Fibroblast of lung (primary cell): Measurements from ENCODE around the gene TNRC6A. TPM values are rescaled to one million over a fixed set of nuclear protein-coding genes. Genes with fewer than 3 reads are reported as not detected.
A peak's percentile ranks its signal among the peaks of the same experiment; 100 is the strongest.

ENCODE experiments used
- DNase-seq, 2 donors: peaks; one replicate each; pipeline versions ENCODE4 v3.0.0 to v3.0.0-alpha.2; 2010; ENCODE audit warnings: low read depth in 2 of 2
- H2AFZ ChIP-seq: 2 replicates; pipeline ENCODE4 v1.5.1; 2012; ENCODE audit warnings: low read length, control low read depth, inconsistent platforms
- H3K27ac ChIP-seq: 2 replicates; pipeline ENCODE4 v1.5.1; 2011; ENCODE audit warnings: low read length, control low read depth; ENCODE audit not compliant: insufficient read depth
- H3K27me3 ChIP-seq: 2 replicates; pipeline ENCODE4 v1.5.1; 2011; ENCODE audit warnings: mild to moderate bottlenecking, low read length; ENCODE audit not compliant: control insufficient read depth, insufficient read depth
- H3K36me3 ChIP-seq: 2 replicates; pipeline ENCODE4 v1.5.1; 2011; ENCODE audit warnings: low read length; ENCODE audit not compliant: control insufficient read depth, insufficient read depth
- H3K4me1 ChIP-seq: 2 replicates; pipeline ENCODE4 v1.5.1; 2011; ENCODE audit warnings: low read length; ENCODE audit not compliant: control insufficient read depth, insufficient read depth; ENCODE audit errors: extremely low read depth
- H3K4me2 ChIP-seq: 2 replicates; pipeline ENCODE4 v1.5.1; 2011; ENCODE audit warnings: low read length, control low read depth; ENCODE audit not compliant: insufficient read depth; ENCODE audit errors: extremely low read depth
- H3K4me3 ChIP-seq, 4 experiments: fragments of 200-600 bp in 1 of 4; sonication (generic) in 1 of 4; replicated peaks in 1 of 4; 2 replicates each; pipeline ENCODE4 v1.5.1; 2011 to 2016; ENCODE audit warnings: low read length in 4 of 4, low read depth in 3 of 4, mild to moderate bottlenecking in 3 of 4, control low read depth in 2 of 4, inconsistent platforms in 1 of 4, mixed read lengths in 1 of 4; ENCODE audit not compliant: insufficient read depth in 1 of 4; ENCODE audit errors: control extremely low read depth in 1 of 4
- H3K79me2 ChIP-seq: 2 replicates; pipeline ENCODE4 v1.5.1; 2012; ENCODE audit warnings: mild to moderate bottlenecking, low read length, inconsistent platforms; ENCODE audit not compliant: control insufficient read depth, insufficient read depth
- H3K9ac ChIP-seq: 2 replicates; pipeline ENCODE4 v1.5.1; 2011; ENCODE audit warnings: mild to moderate bottlenecking, low read length, control low read depth; ENCODE audit not compliant: insufficient read depth
- H3K9me3 ChIP-seq: 2 replicates; pipeline ENCODE4 v1.5.1; 2012; ENCODE audit warnings: low read depth, low read length; ENCODE audit not compliant: control insufficient read depth, insufficient read depth
- H4K20me1 ChIP-seq: 2 replicates; pipeline ENCODE4 v1.5.1; 2011; ENCODE audit warnings: low read length; ENCODE audit not compliant: control insufficient read depth, insufficient read depth; ENCODE audit errors: extremely low read depth
- EZH2 ChIP-seq: IDR thresholded peaks from 2 replicates; pipeline ENCODE4 v1.5.1; 2012; ENCODE audit warnings: low read length, control low read depth, mild to moderate bottlenecking; ENCODE audit errors: missing control alignments
- polyA plus RNA-seq, 2 donors: library from polyadenylated mRNA; depleted of rRNA in 1 of 2; stranded (reverse) in 1 of 2; unstranded in 1 of 2; fragments of >200 nt; gene quantifications; 2 replicates each; pipeline ENCODE4 v1.2.1, GENCODE V29; 2011 to 2012; ENCODE audit warnings: missing spikeins in 1 of 2
- total RNA-seq: library from RNA; depleted of rRNA; stranded (reverse); fragments of >200 nt; gene quantifications from 2 replicates; pipeline ENCODE4 v1.2.1, GENCODE V29; 2014
- TF ChIP-seq, protein P1 (sequence below), 2 donors: IDR thresholded peaks in 1 of 2; conservative IDR thresholded peaks in 1 of 2; 1 replicate in 1 of 2; 2 replicates in 1 of 2; pipeline ENCODE4 v1.5.1; 2011 to 2012; ENCODE audit warnings: low read length in 2 of 2, control low read depth in 1 of 2, inconsistent platforms in 1 of 2, low read depth in 1 of 2, mild to moderate bottlenecking in 1 of 2

The TNRC6A gene
- total and polyA plus RNA-seq, 2 donors (not counting 1 experiment from before 2014, with no cell fraction given) = 49.4 to 51.5 TPM

DNA sequence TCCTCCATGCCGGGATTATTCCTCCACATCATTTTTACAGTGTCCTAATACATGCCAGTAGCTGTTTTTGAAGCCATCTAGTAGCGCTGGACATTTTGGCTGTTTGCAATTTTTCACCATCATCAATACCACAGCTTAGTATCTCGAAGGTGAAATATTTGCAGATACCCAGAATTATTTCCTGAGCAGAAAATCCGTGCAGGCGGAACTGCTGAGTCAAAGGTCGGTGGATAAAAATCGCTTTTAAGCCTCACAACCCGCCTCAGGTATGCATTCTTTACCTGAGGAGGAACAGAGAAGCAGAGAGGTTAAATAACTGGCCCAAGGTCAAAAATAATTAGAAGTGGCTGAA is 584 bp upstream of the TNRC6A start:
- Histone ChIP-seq H3K4me3 (peak overlapping the region; percentile 65 to 82 (median 75)), H4K20me1 (no peaks in the 10 kb centered on the region), H3K4me1 (peaks cover 6% of the 10 kb centered on the region), H3K79me2 (peaks cover 40% of the 10 kb centered on the region), H3K36me3 (no peaks in the 10 kb centered on the region), H3K9ac (peak overlapping the region; percentile 79), H2AFZ (peak overlapping the region; percentile 58), H3K9me3 (no peaks in the 10 kb centered on the region), H3K4me2 (peak overlapping the region; percentile 94), H3K27ac (peak overlapping the region; percentile 84), H3K27me3 (no peaks in the 10 kb centered on the region)
- DNase-seq = no peak
- TF ChIP-seq EZH2 = no peak
- TF ChIP-seq, protein P1, sequence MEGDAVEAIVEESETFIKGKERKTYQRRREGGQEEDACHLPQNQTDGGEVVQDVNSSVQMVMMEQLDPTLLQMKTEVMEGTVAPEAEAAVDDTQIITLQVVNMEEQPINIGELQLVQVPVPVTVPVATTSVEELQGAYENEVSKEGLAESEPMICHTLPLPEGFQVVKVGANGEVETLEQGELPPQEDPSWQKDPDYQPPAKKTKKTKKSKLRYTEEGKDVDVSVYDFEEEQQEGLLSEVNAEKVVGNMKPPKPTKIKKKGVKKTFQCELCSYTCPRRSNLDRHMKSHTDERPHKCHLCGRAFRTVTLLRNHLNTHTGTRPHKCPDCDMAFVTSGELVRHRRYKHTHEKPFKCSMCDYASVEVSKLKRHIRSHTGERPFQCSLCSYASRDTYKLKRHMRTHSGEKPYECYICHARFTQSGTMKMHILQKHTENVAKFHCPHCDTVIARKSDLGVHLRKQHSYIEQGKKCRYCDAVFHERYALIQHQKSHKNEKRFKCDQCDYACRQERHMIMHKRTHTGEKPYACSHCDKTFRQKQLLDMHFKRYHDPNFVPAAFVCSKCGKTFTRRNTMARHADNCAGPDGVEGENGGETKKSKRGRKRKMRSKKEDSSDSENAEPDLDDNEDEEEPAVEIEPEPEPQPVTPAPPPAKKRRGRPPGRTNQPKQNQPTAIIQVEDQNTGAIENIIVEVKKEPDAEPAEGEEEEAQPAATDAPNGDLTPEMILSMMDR (conservative IDR thresholded peaks at IDR 0.05 in 1 of 2, IDR thresholded peaks at IDR 0.05 in 1 of 2; ENCODE audit: low read depth in 1 of 2, low read length in 2 of 2) = no peak

- no peak overlapping the region for H2AFZ ChIP-seq
- no peak for TF ChIP-seq EZH2
- TF ChIP-seq, protein P1 (conservative IDR thresholded peaks at IDR 0.05 in 1 of 2, IDR thresholded peaks at IDR 0.05 in 1 of 2; ENCODE audit: low read depth in 1 of 2, low read length in 2 of 2) = no peak
- no peaks in the 10 kb centered on the region for H3K9me3 ChIP-seq
- H4K20me1 ChIP-seq = no peaks in the 10 kb centered on the region
- DNase-seq = peak in 1 of 2 donors; percentile 39
- no peaks in the 10 kb centered on the region for H3K27me3 ChIP-seq
- no peaks in the 10 kb centered on the region for H3K36me3 ChIP-seq
- H3K79me2 ChIP-seq = peaks cover 49% of the 10 kb centered on the region
- H3K4me1 ChIP-seq = peaks cover 12% of the 10 kb centered on the region
- peak overlapping the region; percentile 83 for H3K4me2 ChIP-seq
- peak overlapping the region; percentile 79 for H3K9ac ChIP-seq
- H3K27ac ChIP-seq = peak overlapping the region; percentile 64
- H3K4me3 ChIP-seq = peak overlapping the region; percentile 70 to 95 (median 80)
Observed at GRCh38 chr16:24729951-24730815, 732 bp downstream of the TNRC6A start.

DNA sequence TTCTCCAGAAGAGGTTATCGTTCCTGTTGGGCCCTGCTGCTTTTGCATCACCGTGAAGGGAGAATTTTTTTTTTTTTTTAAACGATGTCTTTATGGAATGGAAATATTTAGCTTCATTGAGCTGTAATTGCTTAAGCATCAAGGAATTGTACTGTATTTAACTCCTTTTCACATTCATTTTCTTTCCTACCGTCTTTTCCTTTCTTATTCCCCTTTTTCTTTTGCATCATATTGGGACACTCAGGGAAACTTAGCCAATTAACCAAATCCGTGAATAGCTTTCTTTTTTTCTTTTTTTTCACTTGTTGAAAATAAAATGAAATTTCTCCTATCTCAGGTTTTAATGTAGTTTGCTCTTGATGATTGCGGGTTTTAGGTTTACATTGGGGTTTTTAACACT is 1.5 kb downstream of the TNRC6A start:
- no peaks in the 10 kb centered on the region for H3K27me3 ChIP-seq
- no peaks in the 10 kb centered on the region for H3K9me3 ChIP-seq
- H3K4me2 ChIP-seq = peak overlapping the region; percentile 83
- H4K20me1 ChIP-seq = no peaks in the 10 kb centered on the region
- H3K4me3 ChIP-seq = peak overlapping the region; percentile 44 to 95 (median 76)
- H3K79me2 ChIP-seq = peaks cover 57% of the 10 kb centered on the region
- H2AFZ ChIP-seq = no peak overlapping the region
- no peaks in the 10 kb centered on the region for H3K36me3 ChIP-seq
- H3K9ac ChIP-seq = no peak overlapping the region
- no peak overlapping the region for H3K27ac ChIP-seq
- no peak for DNase-seq
- H3K4me1 ChIP-seq = peaks cover 12% of the 10 kb centered on the region
- TF ChIP-seq, protein P1 (conservative IDR thresholded peaks at IDR 0.05 in 1 of 2, IDR thresholded peaks at IDR 0.05 in 1 of 2; ENCODE audit: low read depth in 1 of 2, low read length in 2 of 2) = no peak
- TF ChIP-seq EZH2 = no peak
